Hematopoietic multipotent progenitor cell treated with erythropoietin and hydrocortisone succinate and interleukin-3 and kit ligand, for 17 days (in vitro differentiated cells): Measurements from ENCODE around the gene TRIM2.

Experiments
- DNase-seq: peaks from one replicate; pipeline ENCODE4 v3.0.0-alpha.2; 2015; ENCODE audit warnings: low spot score

Gene TRIM2

DNA sequence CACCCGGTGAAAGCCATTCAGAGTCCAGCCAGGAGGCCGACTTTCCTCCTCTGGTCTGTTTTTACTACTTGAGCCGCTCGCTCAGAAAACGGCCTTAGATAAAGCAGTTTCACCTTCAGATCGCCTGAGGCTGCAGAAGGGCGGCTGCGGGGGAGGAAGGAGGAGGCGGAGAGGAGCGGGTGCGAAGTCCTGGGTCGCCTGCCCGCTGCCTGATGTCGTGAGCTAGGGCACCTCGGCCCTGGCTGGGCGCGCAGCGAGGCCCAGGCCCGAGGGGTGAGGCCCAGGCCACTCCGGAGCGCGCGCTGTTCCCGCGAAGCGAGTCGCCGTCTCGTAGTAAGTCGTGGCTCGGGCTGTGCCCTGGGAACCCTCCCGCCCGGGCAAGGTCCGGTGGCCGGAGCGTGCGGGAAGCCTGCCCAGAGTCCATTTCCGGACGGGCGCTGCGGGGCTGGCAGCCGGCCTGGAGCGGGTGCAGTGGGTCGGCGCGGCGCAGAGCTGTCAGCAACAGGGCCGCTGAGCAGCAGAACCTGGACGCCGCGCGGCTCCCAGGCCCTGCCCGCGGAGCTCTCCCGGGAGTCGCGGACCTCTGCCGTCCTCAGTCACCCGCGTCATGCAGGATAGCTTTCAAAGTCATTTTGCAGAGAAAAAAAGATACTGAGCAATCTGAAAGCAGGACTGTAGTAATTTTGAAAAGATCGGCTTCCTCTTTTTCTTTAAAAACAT lies 18.6 kb downstream of the TRIM2 start:
- no peak for DNase-seq

DNA sequence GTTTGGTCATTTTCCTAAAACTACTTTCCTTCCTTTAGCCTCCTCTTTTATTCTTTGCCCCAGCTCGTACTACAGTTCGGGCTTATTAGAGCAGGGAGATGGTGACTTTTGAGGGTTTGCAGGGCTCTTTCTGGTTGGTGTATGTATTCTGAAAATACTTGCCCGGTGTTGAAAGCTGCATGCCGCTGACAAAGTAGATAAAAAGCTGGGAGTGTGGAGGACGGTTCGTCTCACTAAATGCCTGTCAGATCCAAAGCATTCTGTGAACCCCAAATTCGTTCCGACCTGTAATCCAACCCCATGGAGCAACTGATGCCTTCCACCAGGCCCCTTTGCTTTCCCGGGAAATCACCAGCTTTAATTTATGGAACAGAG lies 19.2 kb downstream of the TRIM2 start:
- DNase-seq, result no peak

DNA sequence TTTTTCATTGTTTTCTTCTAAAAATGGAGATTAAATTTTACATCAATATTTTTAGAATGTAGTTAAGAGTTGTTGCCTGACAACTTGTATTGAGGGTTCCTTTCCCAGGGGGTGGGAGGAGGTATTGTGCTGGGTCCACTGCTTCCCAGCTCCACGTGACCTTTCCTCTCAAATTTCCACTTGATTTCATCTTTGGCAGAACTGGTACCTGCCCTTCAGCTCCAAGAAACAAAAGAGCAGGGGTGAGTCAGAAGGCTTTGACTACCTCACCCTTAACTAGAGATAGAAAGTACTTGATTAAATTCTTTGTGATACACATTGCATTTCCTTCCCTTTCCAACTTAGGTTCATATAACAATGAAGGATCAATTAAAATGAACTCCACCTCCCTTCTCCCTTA lies 19.7 kb downstream of the TRIM2 start:
- DNase-seq, result no peak

DNA sequence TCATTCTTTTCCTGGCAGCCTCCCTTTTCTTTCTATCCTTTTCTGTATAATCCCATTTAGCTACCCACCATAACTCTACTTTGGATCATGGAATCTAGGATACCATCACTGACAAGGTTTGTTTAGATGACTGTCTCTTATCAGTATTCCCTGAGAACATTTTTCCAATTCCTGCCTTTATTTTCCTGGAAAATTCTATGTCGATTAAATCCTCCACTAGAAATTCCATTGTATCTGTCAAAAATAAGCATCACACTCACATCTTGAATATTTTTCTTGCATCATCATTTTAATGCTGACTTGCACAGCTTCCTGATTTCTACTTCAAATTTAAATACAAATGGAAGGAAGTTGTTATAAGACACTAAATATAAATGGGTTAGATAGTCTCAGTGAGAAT lies 20.2 kb downstream of the TRIM2 start:
- no peak for DNase-seq

DNA sequence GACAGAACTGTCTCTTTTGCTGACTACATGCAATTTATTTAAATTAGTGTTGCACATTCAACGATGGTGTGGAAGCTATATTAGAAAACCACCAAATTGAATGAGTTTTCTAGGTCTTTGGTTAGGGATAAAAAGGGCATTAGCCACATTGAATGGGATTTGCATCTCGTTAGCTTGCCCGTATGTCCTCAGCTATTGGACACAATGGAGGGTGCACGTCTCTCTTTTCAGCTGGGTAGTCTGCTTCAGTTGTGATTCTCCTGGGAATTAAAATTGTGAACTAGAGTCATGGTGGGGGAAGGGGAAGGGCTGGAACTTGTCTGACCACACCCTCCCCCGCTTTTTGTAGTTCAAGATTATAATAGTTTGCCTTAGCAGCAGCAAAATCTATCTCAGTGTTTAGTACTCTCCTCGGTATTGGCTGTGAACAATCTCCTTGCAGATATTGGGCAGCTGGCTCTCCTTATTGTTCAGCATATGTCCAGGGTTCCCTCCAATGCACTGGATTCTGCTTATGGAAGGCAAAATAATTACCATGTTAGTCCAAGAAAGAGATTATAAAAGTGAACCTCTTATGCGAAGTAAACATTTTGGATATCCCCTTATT lies 23.3 kb downstream of the TRIM2 start:
- no peak for DNase-seq

DNA sequence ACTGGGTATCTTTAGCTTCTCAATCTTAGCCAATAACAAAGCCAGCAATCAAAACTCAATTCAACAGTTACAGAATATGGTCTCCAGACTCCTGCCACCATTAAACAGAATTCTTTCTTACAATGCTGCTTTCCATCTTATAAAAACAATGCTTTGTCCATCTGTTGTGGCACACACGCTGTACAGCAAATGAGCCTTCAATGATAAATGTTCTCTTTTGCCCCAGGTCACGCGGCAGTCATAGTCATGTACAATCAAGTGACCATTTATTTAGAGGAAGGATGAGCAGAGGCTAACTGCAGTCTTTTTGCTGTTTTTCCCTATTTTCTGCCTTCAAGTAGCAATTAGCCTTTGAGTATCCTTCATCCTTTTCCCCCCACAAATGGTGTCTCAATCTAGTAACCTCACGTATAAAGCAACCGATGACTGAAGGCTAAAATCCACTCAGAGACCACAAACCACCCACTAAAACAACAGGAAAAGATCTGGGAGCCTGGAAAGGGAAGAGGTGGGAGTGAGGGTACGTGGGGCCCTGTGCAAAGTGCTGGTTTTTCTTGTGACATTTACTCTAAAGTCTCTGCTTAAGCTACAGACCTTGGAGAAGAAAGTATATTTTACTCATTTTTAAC lies 24.4 kb downstream of the TRIM2 start:
- DNase-seq, result no peak

DNA sequence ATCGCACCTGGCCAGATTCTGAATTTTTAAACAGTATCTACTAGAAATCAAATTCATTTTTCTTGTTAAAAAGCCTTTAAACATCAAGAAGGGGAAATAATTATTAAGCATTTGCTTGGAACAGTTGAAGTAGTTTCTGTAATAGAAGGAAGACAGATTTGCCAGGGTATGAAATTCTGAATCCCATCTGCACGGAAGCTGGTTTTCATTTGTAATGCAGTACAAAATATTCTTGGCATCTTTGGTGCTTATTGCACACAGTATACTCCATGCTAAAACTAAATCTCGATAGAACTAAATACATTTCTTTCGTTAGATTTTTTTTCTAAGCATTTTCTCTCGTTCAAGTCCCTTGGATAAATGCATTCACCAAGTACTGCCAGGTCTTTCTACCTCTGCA lies 25.3 kb downstream of the TRIM2 start:
- DNase-seq, result no peak

DNA sequence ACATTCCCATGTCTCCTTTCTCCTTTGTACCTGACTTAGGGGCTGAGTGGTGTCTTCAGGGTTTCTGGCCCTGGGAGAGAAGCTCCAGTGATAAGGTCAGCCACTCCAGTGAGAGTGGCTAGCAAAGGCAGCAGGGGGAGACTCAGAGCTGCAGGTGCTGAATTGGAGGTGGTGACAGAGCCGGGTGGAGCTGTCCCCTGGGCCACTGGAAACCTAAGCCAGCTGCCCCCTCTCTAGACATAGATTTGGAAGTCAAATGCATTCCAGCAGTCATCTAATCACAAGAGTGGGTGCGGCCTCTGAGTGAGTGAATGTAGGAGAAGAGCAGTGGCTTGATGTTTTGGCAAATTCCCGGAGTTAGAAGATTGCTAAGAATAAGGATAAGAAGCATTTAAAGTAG lies 28.5 kb downstream of the TRIM2 start:
- DNase-seq, result no peak

DNA sequence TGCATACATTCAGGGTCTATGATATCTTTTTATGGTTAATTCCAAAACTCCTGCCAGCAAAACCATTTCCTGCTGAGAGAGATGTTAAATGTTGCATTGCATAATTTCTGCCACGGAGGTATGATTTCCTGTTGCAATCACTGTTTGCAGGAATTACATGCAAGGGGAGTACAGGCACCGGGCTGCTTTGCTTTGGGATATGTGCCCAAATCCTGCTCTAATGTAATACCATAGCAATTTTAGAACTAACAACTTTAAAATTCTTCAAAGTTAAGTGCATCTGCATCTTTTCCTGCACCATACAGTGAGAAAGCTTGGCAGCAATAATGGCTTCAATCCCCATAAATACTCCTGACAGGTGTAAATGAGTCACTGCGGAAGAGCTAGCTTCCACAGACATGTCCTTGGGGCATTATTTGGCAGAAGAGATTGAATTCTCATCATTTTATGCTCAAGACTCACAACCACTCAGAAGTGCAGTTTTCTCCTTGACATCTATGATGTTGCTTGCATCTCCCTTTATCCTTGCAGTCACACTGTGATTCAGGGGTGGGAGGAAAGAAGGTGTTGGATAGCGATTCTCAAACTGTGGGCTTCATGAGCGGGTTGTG lies 29.6 kb downstream of the TRIM2 start:
- no peak for DNase-seq

DNA sequence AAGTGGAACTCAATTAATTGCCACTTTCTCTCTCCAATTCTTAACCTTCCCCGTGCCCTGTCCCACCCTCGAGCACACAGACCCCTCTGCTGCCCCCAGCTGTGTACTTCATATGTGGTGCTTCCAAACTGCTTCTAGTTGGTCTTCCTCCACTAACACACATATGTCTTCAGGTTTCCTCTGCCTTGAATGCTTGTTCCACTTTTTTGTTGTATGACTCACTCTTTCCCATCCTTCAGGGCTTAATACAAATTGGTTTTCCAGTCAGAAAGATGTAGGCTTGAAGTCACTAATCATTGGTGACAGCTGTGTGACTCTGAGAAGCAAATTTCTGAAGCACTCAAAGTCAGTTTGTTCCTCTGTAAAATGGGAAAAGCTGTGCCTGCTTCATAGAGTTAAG lies 30.6 kb downstream of the TRIM2 start:
- no peak for DNase-seq

DNA sequence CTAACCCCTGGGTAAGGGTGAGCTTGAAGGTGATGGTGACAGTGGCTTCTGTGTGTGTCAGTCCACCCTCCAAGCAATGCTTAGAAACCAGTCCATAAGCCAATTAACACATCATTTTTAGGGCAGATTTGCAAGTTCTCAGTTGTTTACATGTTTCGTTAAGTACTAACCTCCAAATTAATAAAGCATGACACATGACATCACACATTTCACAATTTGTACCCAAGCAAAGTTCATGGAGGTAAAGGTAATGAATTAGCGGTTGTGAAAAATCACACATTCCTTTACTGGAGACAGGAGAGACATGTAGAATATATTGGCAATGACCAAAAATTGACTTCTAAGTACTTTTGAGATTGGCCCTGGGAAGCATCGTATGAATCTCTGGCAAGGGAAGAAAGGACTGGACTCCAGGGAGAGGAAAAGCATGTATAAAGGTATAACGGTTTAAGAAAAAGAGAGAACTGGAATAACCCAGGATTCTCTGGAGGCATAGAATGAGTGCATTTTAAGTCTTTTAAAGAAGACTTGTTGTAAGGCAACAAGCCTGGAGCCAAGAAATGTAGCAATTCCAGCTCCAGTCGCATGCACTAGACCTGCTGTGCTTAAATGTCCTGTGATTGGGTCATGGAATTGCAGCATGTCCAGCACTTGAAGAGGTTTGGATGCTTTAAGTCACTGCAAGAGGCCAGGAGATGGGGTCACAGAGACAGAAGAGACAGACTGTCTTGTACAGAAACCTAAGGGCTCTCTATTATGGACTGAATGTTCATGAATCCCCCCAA lies 34.1 kb downstream of the TRIM2 start:
- no peak for DNase-seq

DNA sequence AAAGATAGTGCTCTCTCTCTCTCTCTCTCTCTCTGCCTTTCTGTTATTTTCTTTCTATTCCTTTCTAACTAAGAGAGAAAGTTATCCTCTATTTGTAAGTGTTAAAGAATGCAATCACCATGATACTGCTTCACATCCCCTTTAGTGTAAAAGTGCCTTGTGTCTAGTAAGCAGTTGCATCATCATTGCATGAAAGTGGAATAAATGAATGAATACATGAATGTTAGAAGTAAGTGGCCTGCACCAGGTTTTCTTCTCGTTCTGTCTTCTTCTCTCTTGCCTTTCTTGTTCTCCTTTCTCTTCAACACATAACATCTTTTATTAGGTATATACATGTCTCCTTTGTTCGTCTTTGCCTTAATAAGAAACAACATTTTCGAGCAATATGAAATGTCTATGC lies 35.2 kb downstream of the TRIM2 start:
- no peak for DNase-seq

DNA sequence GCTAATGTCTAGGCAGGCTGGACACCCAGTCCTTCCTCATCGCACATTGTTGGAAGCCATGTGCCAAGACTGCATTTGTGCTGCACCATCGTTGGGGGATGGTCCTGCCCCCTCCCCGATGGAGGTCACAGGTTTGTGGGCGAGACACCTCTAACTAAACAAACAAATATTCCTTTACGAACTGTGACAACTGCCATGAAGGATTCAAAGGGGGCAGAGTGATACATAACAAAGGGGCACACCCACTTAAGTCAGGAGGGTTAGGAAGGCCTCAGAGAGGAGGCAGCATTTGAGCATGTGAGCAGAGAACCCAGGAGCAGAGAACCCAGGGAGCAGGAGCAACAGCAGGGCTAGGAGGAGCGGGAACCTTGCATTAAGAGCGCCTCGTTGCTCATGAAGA lies 37.1 kb downstream of the TRIM2 start:
- DNase-seq, result no peak

DNA sequence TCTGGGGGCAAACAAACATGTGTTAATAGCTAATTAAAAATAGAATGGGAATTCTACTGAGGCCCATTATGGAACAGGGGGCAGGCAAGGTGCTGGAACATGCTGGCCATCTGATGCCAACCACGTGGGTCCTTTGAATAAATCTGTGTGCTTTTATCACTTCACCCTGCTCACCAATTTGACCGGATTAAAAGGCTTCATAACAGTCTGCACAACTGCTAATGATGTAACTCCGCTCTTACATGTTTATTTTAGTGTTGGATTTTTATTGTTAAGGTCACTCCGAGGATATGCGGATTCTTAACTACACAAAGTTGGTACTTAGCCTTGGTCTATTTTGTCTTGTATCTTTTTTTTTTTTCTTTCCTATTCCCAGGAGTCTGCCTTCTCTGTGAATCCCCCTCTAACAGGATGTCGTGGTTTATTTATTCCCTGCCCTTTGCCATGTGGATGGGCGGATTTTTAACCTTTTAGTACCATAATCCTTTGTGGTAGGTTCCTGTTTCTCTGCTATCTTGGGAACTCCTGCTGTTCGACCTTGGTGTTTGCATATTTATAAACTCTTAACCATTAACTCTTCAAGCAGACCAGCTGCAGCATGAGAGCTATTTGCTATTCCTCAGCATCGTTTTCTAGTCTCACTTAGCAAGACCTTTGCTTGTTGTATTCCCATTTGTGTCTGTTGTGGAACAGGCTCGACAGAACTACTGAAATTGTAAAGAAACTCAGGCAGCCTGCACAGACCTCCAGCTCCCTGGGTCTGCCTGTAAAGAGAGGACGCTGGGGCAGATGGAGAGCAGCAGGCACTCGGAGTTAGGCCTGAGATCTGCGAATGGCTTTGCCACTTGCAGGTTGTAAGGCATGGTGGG lies 38.0 kb downstream of the TRIM2 start:
- no peak for DNase-seq

DNA sequence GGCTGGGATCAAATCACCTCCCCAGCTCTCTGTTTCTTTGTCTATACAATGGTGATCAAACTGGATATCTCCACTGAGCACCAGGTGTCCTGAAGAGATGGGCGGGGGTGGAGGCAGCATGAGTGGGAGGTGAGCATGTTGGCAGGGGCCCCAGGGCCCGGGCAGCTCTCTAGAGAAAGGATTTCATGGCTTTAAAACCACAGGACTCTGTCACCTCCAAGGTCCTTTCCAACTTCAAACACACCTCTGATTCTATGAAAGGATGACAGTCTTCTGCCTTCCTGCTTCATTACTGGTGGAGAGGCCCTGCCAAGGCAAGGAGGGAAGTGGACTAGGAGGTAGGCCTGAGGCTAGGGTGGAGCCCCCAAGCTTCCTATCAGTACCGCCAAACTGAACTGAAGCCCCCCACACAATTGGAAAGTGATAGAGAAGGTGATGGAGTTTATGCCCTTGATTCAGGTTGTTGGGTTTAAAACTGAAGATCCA lies 38.6 kb downstream of the TRIM2 start:
- no peak for DNase-seq

DNA sequence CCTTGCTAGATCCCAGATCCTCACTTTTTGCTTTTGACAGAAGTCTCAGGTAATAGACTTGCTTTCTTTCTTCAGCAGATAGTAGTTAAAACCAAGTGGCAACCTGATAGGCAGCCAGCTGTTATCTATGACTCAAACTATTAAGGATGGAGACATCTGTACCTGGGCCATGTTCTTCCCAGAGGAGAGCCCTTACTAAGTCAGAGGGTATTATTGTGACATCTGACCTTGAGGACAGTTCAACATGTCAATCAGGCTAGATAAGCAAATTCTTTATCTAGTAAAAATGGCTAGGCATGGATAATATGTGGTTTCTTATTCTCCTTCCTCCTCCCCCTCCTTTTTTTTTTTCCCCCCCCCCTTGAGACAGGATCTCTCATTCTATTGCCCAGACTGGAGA lies 39.2 kb downstream of the TRIM2 start:
- DNase-seq, result no peak

DNA sequence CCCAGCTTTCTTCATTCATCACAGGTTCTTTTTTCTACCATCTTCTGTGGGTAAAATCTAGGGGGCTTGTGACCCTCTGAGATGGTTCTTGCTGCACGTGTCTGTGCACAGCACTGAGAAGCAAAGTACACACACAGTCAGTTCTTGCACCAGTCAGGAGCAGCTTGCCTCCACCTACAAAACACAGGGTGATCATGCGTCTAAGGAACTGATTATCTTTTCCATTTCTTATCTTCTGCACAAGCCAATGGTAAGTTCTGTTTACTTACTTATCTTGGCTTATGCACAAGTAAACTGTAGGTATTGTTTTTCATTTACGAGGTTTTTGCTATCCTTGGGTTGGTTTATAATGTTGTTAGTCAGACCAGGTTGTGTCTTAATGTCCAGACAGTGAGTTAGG lies 40.7 kb downstream of the TRIM2 start:
- no peak for DNase-seq

DNA sequence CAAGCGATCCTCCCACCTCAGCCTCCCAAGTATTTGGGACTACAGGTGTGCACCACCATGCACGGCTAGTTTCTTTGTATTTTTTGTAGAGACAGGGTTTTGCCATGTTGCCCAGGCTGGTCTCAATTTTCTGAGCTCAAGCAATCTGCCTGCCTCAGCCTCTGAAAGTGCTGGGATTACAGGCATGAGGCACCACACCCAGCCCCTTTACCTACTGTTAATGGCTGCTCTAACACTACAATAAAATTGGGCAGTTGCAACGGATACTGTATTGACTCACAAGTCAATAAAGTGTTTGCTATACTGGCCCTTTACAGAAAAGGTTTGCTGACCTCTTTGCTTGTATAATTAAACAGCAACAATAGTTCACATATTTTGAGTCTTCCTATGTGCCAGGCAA lies 41.5 kb downstream of the TRIM2 start:
- DNase-seq, result no peak

DNA sequence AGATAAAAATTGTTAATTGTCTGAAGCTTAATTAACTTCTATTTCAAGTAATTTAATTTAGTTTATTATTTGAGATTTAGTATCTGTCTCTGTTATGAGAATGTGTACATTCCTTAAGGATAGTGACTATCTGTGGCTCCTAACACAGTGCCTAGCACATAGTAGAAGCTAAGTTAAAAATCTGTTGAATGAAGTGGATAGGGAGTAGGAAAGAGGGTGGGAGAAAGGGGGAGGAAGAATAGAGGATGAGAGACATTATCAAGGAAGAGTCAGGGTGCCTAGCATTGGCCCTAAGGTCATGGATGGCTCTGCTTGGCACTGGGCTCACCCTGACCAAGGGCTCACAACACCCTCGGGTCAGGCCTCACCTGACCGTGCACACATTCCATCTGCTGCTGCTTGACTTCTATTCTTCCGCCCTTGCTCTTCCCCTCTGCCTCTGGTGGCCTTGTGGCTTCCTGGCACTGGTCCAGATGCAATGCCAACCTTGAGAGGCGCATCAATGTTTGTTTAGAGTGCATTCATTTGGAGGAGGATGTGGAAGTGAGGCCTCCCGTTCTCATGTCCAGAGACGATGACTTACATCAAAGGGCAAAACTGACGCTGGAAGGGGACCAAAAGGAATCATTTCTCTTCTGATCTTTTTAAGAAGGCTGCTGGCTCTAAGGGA lies 42.3 kb downstream of the TRIM2 start:
- no peak for DNase-seq

DNA sequence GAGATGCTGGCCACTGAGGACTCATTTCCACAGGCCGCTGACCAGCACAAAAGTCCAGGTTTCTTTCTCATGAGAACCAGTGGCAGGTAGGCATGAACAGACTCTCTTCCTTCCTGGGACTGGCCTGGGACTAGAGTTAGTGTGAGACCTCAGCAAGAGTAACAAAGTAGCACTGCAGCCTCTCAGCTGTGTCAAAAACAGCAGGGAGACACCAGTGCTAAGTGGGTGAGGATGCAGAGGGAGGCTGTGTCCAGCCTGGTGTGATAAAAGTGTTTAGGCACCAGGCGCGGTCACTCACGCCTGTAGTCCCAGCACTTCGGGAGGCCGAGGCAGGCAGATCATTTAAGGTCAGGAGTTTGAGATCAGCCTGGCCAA lies 42.9 kb downstream of the TRIM2 start:
- no peak for DNase-seq

DNA sequence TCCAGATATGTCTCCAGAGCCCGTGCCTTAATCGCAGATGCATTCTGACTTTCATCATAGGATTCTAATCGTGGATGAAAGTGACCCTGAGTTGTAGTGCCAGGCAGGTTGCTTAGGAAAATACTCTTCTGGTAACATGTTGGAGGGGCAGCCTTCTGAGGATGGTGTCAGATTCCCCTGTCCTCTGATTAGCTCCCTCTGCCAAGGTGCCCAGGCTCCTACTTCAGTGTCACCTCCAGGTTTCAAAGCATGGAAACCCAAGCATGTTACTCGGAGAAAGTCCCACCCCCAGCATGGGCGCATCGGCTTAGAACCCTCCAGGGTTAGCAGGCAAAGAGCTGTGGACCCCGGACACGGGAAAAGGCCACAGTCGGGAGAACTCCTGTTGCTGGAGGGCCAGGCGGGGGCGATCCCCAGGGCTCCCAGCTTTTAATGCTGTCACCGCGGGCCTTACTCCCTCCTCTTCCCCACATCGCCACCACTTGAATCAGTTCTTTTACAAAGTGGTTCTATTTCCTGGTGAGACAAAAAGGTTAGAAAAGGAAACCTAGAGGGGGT lies 44.5 kb downstream of the TRIM2 start:
- DNase-seq, result no peak
